DMS153 (cell line): ENCODE results near the gene LRIG2.
"Not testable (repeated sequence)": the region's sequence is repeated elsewhere in the genome, so short reads cannot be mapped to it uniquely, and the experiment has no call there.

Experiments
- DNase-seq: peaks from one replicate; lab custom pipeline; 2025; lab: John Stamatoyannopoulos, UW

Gene LRIG2

GRCh38 chr1:113058941-113059706 is 13.9 kb upstream of the LRIG2 start:
- DNase-seq, result no peak

- not testable (repeated sequence) for DNase-seq
These were observed 9.5 kb upstream of the LRIG2 start for GRCh38 chr1:113063456-113063855.

- DNase-seq, result no peak
These were observed 749 bp upstream of the LRIG2 start for GRCh38 chr1:113072141-113072756.

- DNase-seq, result no peak
These were observed 517 bp downstream of the LRIG2 start for GRCh38 chr1:113073479-113073950.

- no peak for DNase-seq
These were observed 1.2 kb downstream of the LRIG2 start for GRCh38 chr1:113074237-113074636.

- DNase-seq, result not testable (repeated sequence)
These were observed 5.0 kb downstream of the LRIG2 start for GRCh38 chr1:113077978-113078377.

GRCh38 chr1:113086541-113086940 is 13.5 kb downstream of the LRIG2 start:
- no peak for DNase-seq

- DNase-seq, result no peak
These were observed 16.0 kb downstream of the LRIG2 start for GRCh38 chr1:113088972-113089371.

- DNase-seq, result no peak
These were observed 17.1 kb downstream of the LRIG2 start for GRCh38 chr1:113090051-113090450.

GRCh38 chr1:113091988-113092594 is 19.1 kb downstream of the LRIG2 start:
- DNase-seq, result no peak

GRCh38 chr1:113094506-113094905 is 21.5 kb downstream of the LRIG2 start:
- no peak for DNase-seq

GRCh38 chr1:113095790-113096455 is 22.9 kb downstream of the LRIG2 start:
- DNase-seq, result no peak

GRCh38 chr1:113096493-113096892 is 23.5 kb downstream of the LRIG2 start:
- DNase-seq, result no peak

GRCh38 chr1:113101588-113101987 is 28.6 kb downstream of the LRIG2 start:
- DNase-seq, result no peak

- no peak for DNase-seq
These were observed 30.1 kb downstream of the LRIG2 start for GRCh38 chr1:113103048-113103447.

- no peak for DNase-seq
These were observed 31.0 kb downstream of the LRIG2 start for GRCh38 chr1:113103977-113104376.

- no peak for DNase-seq
These were observed 33.9 kb downstream of the LRIG2 start for GRCh38 chr1:113106910-113107309.

GRCh38 chr1:113109908-113110554 is 37.0 kb downstream of the LRIG2 start:
- no peak for DNase-seq

- DNase-seq, result no peak
These were observed 45.3 kb downstream of the LRIG2 start for GRCh38 chr1:113118266-113118665.

- DNase-seq, result no peak
These were observed 50.7 kb downstream of the LRIG2 start for GRCh38 chr1:113123737-113124136.

- DNase-seq, result no peak
These were observed 51.4 kb downstream of the LRIG2 start for GRCh38 chr1:113124366-113124765.

- DNase-seq, result no peak
These were observed 52.5 kb downstream of the LRIG2 start for GRCh38 chr1:113125517-113125916.
